HCT116 (cell line): ENCODE data around the gene IRF2. TPM values are rescaled to one million over a fixed set of nuclear protein-coding genes. Genes with fewer than 3 reads are reported as not detected.

Source experiments
- ATAC-seq: fragments of 200-7000 bp; cut with Tn5 transposase; 2 replicates; pipeline ENCODE4 v1.9.1; 2020; ENCODE audit warnings: mild to moderate bottlenecking, moderate library complexity
- BruUV-seq: library from RNA; stranded (reverse); fragments of 400-500 nt; replicated peaks from 2 replicates; lab custom pipeline; 2021; lab: Mats Ljungman, UMichigan
- CTCF ChIA-PET: fragments of 300-600 bp; sonication (Branson Sonifier 250); formaldehyde crosslinking; loops from one replicate; lab custom pipeline; 2021; ENCODE audit warnings: antibody characterized with exemption; lab: Charles Lee
- POLR2A ChIA-PET: fragments of 300-600, 350-600 bp; sonication (Branson Sonifier 250); formaldehyde crosslinking; loops from one replicate; lab custom pipeline; 2021; ENCODE audit warnings: antibody characterized with exemption; lab: Charles Lee
- RAD21 ChIA-PET, 2 experiments: fragments of 300-600 bp; sonication (Branson Sonifier 250); formaldehyde crosslinking; loops; one replicate each; lab custom pipeline; 2023; ENCODE audit warnings: low total read pairs in 2 of 2; ENCODE audit not compliant: uncharacterized antibody in 2 of 2, unreplicated experiment in 2 of 2, low non-redundant PET in 1 of 2; lab: Charles Lee
- DNase-seq: peaks from one replicate; pipeline ENCODE4 v3.0.0-alpha.2; 2010; ENCODE audit warnings: low read depth, low spot score
- H2AFZ ChIP-seq: fragments of 200-600 bp; shearing (Covaris generic), sonication (generic); 2 replicates; pipeline ENCODE4 v1.6.1; 2017; ENCODE audit warnings: low read depth, mixed run types, mixed read lengths, antibody characterized with exemption, low read length; ENCODE audit not compliant: poor library complexity, severe bottlenecking
- H3K27ac ChIP-seq: 2 replicates; pipeline ENCODE4 v1.5.1; 2012; ENCODE audit warnings: low read depth, low read length
- H3K27me3 ChIP-seq: fragments of 200-600 bp; sonication (generic); 2 replicates; pipeline ENCODE4 v1.6.1; 2016; ENCODE audit warnings: mixed run types, low read length, mixed read lengths; ENCODE audit not compliant: insufficient read depth
- H3K36me3 ChIP-seq, 2 experiments: fragments of 200-500 bp in 1 of 2; fragments of 200-600 bp in 1 of 2; sonication (Bioruptor generic) in 1 of 2; sonication (generic) in 1 of 2; 2 replicates each; pipeline versions ENCODE4 v1.5.1 to v1.6.1; 2014 to 2016; ENCODE audit warnings: low read length in 2 of 2, inconsistent platforms in 1 of 2, mixed read lengths in 1 of 2, mixed run types in 1 of 2; ENCODE audit not compliant: insufficient read depth in 2 of 2, control insufficient read depth in 1 of 2
- H3K4me1 ChIP-seq, 2 experiments: fragments of 200-600 bp in 1 of 2; sonication (generic) in 1 of 2; 2 replicates each; pipeline versions ENCODE4 v1.5.1 to v1.6.1; 2012 to 2017; ENCODE audit warnings: low read length in 2 of 2, inconsistent platforms in 1 of 2, mild to moderate bottlenecking in 1 of 2, mixed read lengths in 1 of 2, mixed run types in 1 of 2, moderate library complexity in 1 of 2; ENCODE audit not compliant: insufficient read depth in 2 of 2, control insufficient read depth in 1 of 2
- H3K4me2 ChIP-seq: fragments of 200-600 bp; sonication (generic); 2 replicates; pipeline ENCODE4 v1.6.1; 2017; ENCODE audit warnings: mixed run types, low read length, mixed read lengths
- H3K4me3 ChIP-seq, 2 experiments: fragments of 200-600 bp in 1 of 2; sonication (generic) in 1 of 2; replicated peaks in 1 of 2; 2 replicates each; pipeline ENCODE4 v1.5.1; 2011 to 2016; ENCODE audit warnings: low read length in 2 of 2, control low read depth in 1 of 2, low read depth in 1 of 2, mild to moderate bottlenecking in 1 of 2, mixed read lengths in 1 of 2, mixed run types in 1 of 2
- H3K79me2 ChIP-seq: fragments of 200-600 bp; sonication (generic); 2 replicates; pipeline ENCODE4 v1.6.1; 2017; ENCODE audit warnings: mild to moderate bottlenecking, mixed run types, low read length, moderate library complexity, mixed read lengths; ENCODE audit not compliant: insufficient read depth
- H3K9ac ChIP-seq: fragments of 200-600 bp; sonication (generic); 2 replicates; pipeline ENCODE4 v1.6.1; 2016; ENCODE audit warnings: low read length, mixed read lengths
- H3K9me2 ChIP-seq: fragments of 200-600 bp; sonication (generic), shearing (Covaris generic); 2 replicates; pipeline ENCODE4 v1.6.1; 2017; ENCODE audit warnings: mixed run types, mild to moderate bottlenecking, moderate library complexity; ENCODE audit not compliant: insufficient read depth
- H3K9me3 ChIP-seq, 2 experiments: fragments of 200-500 bp in 1 of 2; fragments of 200-600 bp in 1 of 2; sonication (Bioruptor generic) in 1 of 2; sonication (generic) in 1 of 2; 2 replicates each; pipeline ENCODE4 v1.6.1; 2014 to 2017; ENCODE audit warnings: low read length in 2 of 2, mixed read lengths in 2 of 2, inconsistent platforms in 1 of 2, low read depth in 1 of 2, mild to moderate bottlenecking in 1 of 2, mixed run types in 1 of 2, moderate library complexity in 1 of 2; ENCODE audit not compliant: control insufficient read depth in 1 of 2, insufficient read depth in 1 of 2
- H4K20me1 ChIP-seq: fragments of 200-600 bp; sonication (generic), shearing (Covaris generic); 2 replicates; pipeline ENCODE4 v1.6.1; 2017; ENCODE audit warnings: mixed run types, mild to moderate bottlenecking, moderate library complexity; ENCODE audit not compliant: insufficient read depth
- CBX3 ChIP-seq: IDR thresholded peaks from 2 replicates; pipeline ENCODE4 v1.6.1; 2012; ENCODE audit warnings: low read depth
- CEBPB ChIP-seq: IDR thresholded peaks from 2 replicates; pipeline ENCODE4 v1.6.1; 2012; ENCODE audit warnings: low read depth
- EGR1 ChIP-seq: IDR thresholded peaks from 2 replicates; pipeline ENCODE4 v1.6.1; 2012; ENCODE audit warnings: low read depth
- EZH2 ChIP-seq: fragments of 200-600 bp; sonication (generic); IDR thresholded peaks from 2 replicates; pipeline ENCODE4 v1.6.1; 2017; ENCODE audit warnings: antibody characterized with exemption, mixed run types
- EZH2phosphoT487 ChIP-seq: fragments of 200-600 bp; IDR thresholded peaks from 2 replicates; pipeline ENCODE4 v1.6.1; 2018; ENCODE audit warnings: antibody characterized with exemption, borderline replicate concordance
- FOSL1 ChIP-seq: IDR thresholded peaks from 2 replicates; pipeline ENCODE4 v1.6.1; 2012; ENCODE audit warnings: low read depth
- POLR2A ChIP-seq: IDR thresholded peaks from 2 replicates; pipeline ENCODE4 v1.7.0; 2011; ENCODE audit warnings: borderline replicate concordance; ENCODE audit not compliant: insufficient read depth, insufficient read length; ENCODE audit errors: extremely low read depth
- POLR2AphosphoS5 ChIP-seq: IDR thresholded peaks from 2 replicates; pipeline ENCODE4 v1.6.1; 2011; ENCODE audit warnings: mild to moderate bottlenecking, low read depth, low read length, moderate library complexity
- RAD21 ChIP-seq: IDR thresholded peaks from 2 replicates; pipeline ENCODE4 v1.6.1; 2012; ENCODE audit warnings: low read depth, mild to moderate bottlenecking
- SP1 ChIP-seq: IDR thresholded peaks from 2 replicates; pipeline ENCODE4 v1.6.1; 2012; ENCODE audit warnings: low read depth
- TCF7L2 ChIP-seq: IDR thresholded peaks from 2 replicates; pipeline ENCODE4 v1.7.0; 2011; ENCODE audit warnings: borderline replicate concordance, inconsistent platforms; ENCODE audit not compliant: insufficient read depth, insufficient read length; ENCODE audit errors: extremely low read depth
- YY1 ChIP-seq: IDR thresholded peaks from 2 replicates; pipeline ENCODE4 v1.6.1; 2011; ENCODE audit warnings: low read length, low read depth, moderate library complexity, mild to moderate bottlenecking; ENCODE audit not compliant: insufficient replicate concordance; ENCODE audit errors: extremely low read depth
- ZFX ChIP-seq: fragments of 450-650 bp; IDR thresholded peaks from 2 replicates; pipeline ENCODE4 v1.6.1; 2017
- ZNF274 ChIP-seq: fragments of 200-500 bp; sonication (Bioruptor generic); IDR thresholded peaks from 2 replicates; pipeline ENCODE4 v1.6.1; 2014; ENCODE audit warnings: mild to moderate bottlenecking, low read depth, low read length, inconsistent platforms
- intact Hi-C: fragments of 100-400 bp; cut with micrococcal nuclease; formaldehyde crosslinking; loops from 2 replicates; pipeline ENCODE4 v1.10.0; 2022
- total RNA-seq: library from RNA; stranded (reverse); gene quantifications from one replicate; pipeline ENCODE4 v1.2.1, GENCODE V29; 2021; ENCODE audit not compliant: unreplicated experiment
- TF ChIP-seq, protein P1 (sequence below): IDR thresholded peaks from 2 replicates; pipeline ENCODE4 v1.6.1; 2012
- TF ChIP-seq, protein P2 (sequence below), 3 experiments: fragments of 200-600 bp in 1 of 3; sonication (generic) in 1 of 3; IDR thresholded peaks in 2 of 3; conservative IDR thresholded peaks in 1 of 3; 2 replicates each; pipeline ENCODE4 v1.5.1; 2012 to 2017; ENCODE audit warnings: low read depth in 2 of 3, low read length in 2 of 3, antibody characterized with exemption in 1 of 3, borderline replicate concordance in 1 of 3, control low read depth in 1 of 3, mild to moderate bottlenecking in 1 of 3, mixed read lengths in 1 of 3, mixed run types in 1 of 3, moderate library complexity in 1 of 3; ENCODE audit not compliant: insufficient read depth in 1 of 3
- TF ChIP-seq, protein P3 (sequence below): IDR thresholded peaks from 2 replicates; pipeline ENCODE4 v1.6.1; 2012; ENCODE audit warnings: low read depth
- TF ChIP-seq, protein P4 (sequence below): IDR thresholded peaks from 2 replicates; pipeline ENCODE4 v1.6.1; 2012
- TF ChIP-seq, protein P5 (sequence below): IDR thresholded peaks from 2 replicates; pipeline ENCODE4 v1.6.1; 2011; ENCODE audit warnings: mild to moderate bottlenecking, low read length, moderate library complexity; ENCODE audit not compliant: insufficient replicate concordance; ENCODE audit errors: extremely low read depth

The IRF2 gene
- total RNA-seq, 1 experiment from 2014 or later = 10.6 TPM

DNA sequence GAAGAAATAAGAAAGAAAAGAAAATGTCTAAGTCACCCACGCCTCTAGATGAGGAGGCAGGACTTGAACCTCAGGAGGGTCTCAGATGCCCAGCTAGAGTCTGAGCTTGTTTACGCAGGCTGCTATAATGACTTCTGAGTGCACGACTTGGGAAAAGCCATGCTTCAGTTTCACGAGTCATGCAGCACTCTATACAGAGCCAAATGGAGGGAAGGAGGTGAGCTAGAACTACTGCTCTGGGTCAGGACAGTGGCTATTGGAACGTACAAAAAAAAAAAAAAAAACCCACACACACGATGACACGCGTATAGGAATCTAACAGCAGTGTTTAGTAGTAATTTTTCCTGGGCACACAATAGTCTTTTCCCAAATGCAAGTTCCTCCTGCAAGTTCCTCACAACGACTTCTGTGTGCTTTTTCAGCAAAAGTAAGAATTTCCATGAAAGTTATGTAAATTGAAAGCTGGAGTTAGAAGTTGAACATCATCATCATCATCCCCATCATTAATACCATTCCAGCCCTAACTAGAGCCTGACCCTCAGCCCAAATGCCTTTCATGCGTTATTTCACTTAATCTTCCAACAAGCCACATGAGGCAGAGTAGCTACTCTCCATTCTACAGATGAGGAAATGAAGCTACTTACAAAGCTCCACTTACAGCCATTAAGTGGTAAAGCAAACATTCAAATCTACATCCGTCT is 36.6 kb downstream of the IRF2 start:
- intact Hi-C loops = no loop called here
- no peaks in the 10 kb centered on the region for H3K36me3 ChIP-seq
- H3K9me2 ChIP-seq = no peaks in the 10 kb centered on the region
- BruUV-seq = no TSS peak
- H3K27me3 ChIP-seq = no peaks in the 10 kb centered on the region
- no peaks in the 10 kb centered on the region for H3K4me1 ChIP-seq
- TF ChIP-seq EGR1 (no peak), CEBPB (no peak), ZNF274 (no peak), EZH2 (no peak), FOSL1 (no peak), RAD21 (no peak), YY1 (no peak), EZH2phosphoT487 (no peak), POLR2A (no peak), CBX3 (no peak), SP1 (no peak), TCF7L2 (no peak), ZFX (no peak), POLR2AphosphoS5 (no peak)
- TF ChIP-seq, protein P1, sequence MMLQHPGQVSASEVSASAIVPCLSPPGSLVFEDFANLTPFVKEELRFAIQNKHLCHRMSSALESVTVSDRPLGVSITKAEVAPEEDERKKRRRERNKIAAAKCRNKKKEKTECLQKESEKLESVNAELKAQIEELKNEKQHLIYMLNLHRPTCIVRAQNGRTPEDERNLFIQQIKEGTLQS = no peak
- TF ChIP-seq, protein P2, sequence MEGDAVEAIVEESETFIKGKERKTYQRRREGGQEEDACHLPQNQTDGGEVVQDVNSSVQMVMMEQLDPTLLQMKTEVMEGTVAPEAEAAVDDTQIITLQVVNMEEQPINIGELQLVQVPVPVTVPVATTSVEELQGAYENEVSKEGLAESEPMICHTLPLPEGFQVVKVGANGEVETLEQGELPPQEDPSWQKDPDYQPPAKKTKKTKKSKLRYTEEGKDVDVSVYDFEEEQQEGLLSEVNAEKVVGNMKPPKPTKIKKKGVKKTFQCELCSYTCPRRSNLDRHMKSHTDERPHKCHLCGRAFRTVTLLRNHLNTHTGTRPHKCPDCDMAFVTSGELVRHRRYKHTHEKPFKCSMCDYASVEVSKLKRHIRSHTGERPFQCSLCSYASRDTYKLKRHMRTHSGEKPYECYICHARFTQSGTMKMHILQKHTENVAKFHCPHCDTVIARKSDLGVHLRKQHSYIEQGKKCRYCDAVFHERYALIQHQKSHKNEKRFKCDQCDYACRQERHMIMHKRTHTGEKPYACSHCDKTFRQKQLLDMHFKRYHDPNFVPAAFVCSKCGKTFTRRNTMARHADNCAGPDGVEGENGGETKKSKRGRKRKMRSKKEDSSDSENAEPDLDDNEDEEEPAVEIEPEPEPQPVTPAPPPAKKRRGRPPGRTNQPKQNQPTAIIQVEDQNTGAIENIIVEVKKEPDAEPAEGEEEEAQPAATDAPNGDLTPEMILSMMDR (IDR thresholded peaks at IDR 0.05 in 2 of 3, conservative IDR thresholded peaks at IDR 0.05 in 1 of 3; ENCODE audit: borderline replicate concordance in 1 of 3, insufficient read depth in 1 of 3, low read depth in 2 of 3, low read length in 2 of 3) = no peak
- TF ChIP-seq, protein P3, sequence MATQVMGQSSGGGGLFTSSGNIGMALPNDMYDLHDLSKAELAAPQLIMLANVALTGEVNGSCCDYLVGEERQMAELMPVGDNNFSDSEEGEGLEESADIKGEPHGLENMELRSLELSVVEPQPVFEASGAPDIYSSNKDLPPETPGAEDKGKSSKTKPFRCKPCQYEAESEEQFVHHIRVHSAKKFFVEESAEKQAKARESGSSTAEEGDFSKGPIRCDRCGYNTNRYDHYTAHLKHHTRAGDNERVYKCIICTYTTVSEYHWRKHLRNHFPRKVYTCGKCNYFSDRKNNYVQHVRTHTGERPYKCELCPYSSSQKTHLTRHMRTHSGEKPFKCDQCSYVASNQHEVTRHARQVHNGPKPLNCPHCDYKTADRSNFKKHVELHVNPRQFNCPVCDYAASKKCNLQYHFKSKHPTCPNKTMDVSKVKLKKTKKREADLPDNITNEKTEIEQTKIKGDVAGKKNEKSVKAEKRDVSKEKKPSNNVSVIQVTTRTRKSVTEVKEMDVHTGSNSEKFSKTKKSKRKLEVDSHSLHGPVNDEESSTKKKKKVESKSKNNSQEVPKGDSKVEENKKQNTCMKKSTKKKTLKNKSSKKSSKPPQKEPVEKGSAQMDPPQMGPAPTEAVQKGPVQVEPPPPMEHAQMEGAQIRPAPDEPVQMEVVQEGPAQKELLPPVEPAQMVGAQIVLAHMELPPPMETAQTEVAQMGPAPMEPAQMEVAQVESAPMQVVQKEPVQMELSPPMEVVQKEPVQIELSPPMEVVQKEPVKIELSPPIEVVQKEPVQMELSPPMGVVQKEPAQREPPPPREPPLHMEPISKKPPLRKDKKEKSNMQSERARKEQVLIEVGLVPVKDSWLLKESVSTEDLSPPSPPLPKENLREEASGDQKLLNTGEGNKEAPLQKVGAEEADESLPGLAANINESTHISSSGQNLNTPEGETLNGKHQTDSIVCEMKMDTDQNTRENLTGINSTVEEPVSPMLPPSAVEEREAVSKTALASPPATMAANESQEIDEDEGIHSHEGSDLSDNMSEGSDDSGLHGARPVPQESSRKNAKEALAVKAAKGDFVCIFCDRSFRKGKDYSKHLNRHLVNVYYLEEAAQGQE = no peak
- TF ChIP-seq, protein P4, sequence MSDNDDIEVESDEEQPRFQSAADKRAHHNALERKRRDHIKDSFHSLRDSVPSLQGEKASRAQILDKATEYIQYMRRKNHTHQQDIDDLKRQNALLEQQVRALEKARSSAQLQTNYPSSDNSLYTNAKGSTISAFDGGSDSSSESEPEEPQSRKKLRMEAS = no peak
- TF ChIP-seq, protein P5, sequence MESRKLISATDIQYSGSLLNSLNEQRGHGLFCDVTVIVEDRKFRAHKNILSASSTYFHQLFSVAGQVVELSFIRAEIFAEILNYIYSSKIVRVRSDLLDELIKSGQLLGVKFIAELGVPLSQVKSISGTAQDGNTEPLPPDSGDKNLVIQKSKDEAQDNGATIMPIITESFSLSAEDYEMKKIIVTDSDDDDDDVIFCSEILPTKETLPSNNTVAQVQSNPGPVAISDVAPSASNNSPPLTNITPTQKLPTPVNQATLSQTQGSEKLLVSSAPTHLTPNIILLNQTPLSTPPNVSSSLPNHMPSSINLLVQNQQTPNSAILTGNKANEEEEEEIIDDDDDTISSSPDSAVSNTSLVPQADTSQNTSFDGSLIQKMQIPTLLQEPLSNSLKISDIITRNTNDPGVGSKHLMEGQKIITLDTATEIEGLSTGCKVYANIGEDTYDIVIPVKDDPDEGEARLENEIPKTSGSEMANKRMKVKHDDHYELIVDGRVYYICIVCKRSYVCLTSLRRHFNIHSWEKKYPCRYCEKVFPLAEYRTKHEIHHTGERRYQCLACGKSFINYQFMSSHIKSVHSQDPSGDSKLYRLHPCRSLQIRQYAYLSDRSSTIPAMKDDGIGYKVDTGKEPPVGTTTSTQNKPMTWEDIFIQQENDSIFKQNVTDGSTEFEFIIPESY = no peak
- TF ChIP-seq, all 23 proteins: peak for 0
- ChIA-PET POLR2A (no interaction called here), CTCF (no interaction called here), RAD21 (no interaction called here)
- Histone ChIP-seq H3K79me2 (no peaks in the 10 kb centered on the region), H2AFZ (no peak overlapping the region), H4K20me1 (no peaks in the 10 kb centered on the region), H3K4me3 (no peak overlapping the region), H3K27ac (no peak overlapping the region), H3K9me3 (no peaks in the 10 kb centered on the region), H3K9ac (no peak overlapping the region), H3K4me2 (no peak overlapping the region)
- ATAC-seq = no peak
- no peak for DNase-seq
